HepG2 (cell line): ENCODE results near the gene LYPD6B. TPM values are rescaled to one million over a fixed set of nuclear protein-coding genes. Genes with fewer than 3 reads are reported as not detected.

Experiments
- ATAC-seq: fragments of 200-7000 bp; cut with Tn5 transposase; 3 replicates; pipeline ENCODE4 v1.9.1; 2020; ENCODE audit warnings: mild to moderate bottlenecking, moderate library complexity
- BruUV-seq: library from RNA; stranded (reverse); fragments of 400-500 nt; replicated peaks from 2 replicates; lab custom pipeline; 2021; lab: Mats Ljungman, UMichigan
- CTCF ChIA-PET: fragments of 300-600 bp; formaldehyde crosslinking; extraction: SDS; loops from one replicate; lab custom pipeline; 2021; ENCODE audit warnings: low total read pairs, inconsistent platforms, low intra/inter-chr PET ratio; lab: Yijun Ruan, JAX
- POLR2A ChIA-PET: fragments of 350-600 bp; sonication (Branson Sonifier 250); formaldehyde crosslinking; loops from one replicate; lab custom pipeline; 2020; ENCODE audit warnings: antibody characterized with exemption, inconsistent platforms; lab: Yijun Ruan, JAX
- DNase-seq: peaks from one replicate; pipeline ENCODE4 v3.0.0-alpha.2; 2015; ENCODE audit warnings: low spot score
- FAIRE-seq: peaks from 3 replicates; lab custom pipeline; 2011; peaks lifted over from hg19 to GRCh38; lab: Jason Lieb, UNC
- H2AFZ ChIP-seq: one replicate; pipeline ENCODE4 v1.6.1; 2011; ENCODE audit warnings: low read length, inconsistent platforms
- H3K27ac ChIP-seq: fragments of 300-600 bp; 3 replicates; pipeline ENCODE4 v1.8.0; 2011; ENCODE audit warnings: mixed run types, mild to moderate bottlenecking, mixed read lengths, low read length, inconsistent platforms; ENCODE audit not compliant: insufficient read depth; ENCODE audit errors: extremely low read length
- H3K27me3 ChIP-seq, 2 experiments: fragments of 200-600 bp in 1 of 2; 2 replicates in 1 of 2; 3 replicates in 1 of 2; pipeline versions ENCODE4 v1.6.0 to v1.8.0; 2011; ENCODE audit warnings: low read length in 2 of 2, mild to moderate bottlenecking in 2 of 2, moderate library complexity in 2 of 2, inconsistent platforms in 1 of 2; ENCODE audit not compliant: insufficient read depth in 2 of 2, control insufficient read depth in 1 of 2
- H3K36me3 ChIP-seq, 2 experiments: fragments of 200-600 bp in 1 of 2; replicated peaks in 1 of 2; 2 replicates in 1 of 2; 3 replicates in 1 of 2; pipeline versions ENCODE4 v1.5.1 to v1.8.0; 2011; ENCODE audit warnings: low read length in 2 of 2, inconsistent platforms in 1 of 2; ENCODE audit not compliant: insufficient read depth in 2 of 2, control insufficient read depth in 1 of 2
- H3K4me1 ChIP-seq: 2 replicates; pipeline ENCODE4 v1.5.1; 2012; ENCODE audit warnings: low read length, inconsistent platforms; ENCODE audit not compliant: insufficient read depth
- H3K4me2 ChIP-seq: 2 replicates; pipeline ENCODE4 v1.6.0; 2011; ENCODE audit warnings: low read depth, low read length, inconsistent platforms
- H3K4me3 ChIP-seq, 3 experiments: fragments of 200-600 bp in 1 of 3; sonication (generic), shearing (Covaris generic) in 1 of 3; replicated peaks in 1 of 3; 2 replicates each; pipeline ENCODE4 v1.5.1; 2011 to 2016; ENCODE audit warnings: low read length in 3 of 3, inconsistent platforms in 2 of 3, low read depth in 2 of 3, mild to moderate bottlenecking in 2 of 3, control low read depth in 1 of 3, mixed read lengths in 1 of 3; ENCODE audit not compliant: insufficient read depth in 1 of 3
- H3K79me2 ChIP-seq: one replicate; pipeline ENCODE4 v1.6.1; 2011; ENCODE audit warnings: low read length, inconsistent platforms; ENCODE audit not compliant: insufficient read depth
- H3K9ac ChIP-seq: 2 replicates; pipeline ENCODE4 v1.6.0; 2011; ENCODE audit warnings: mild to moderate bottlenecking, low read depth, low read length, inconsistent platforms; ENCODE audit not compliant: insufficient read depth
- H3K9me3 ChIP-seq: 2 replicates; pipeline ENCODE4 v1.5.1; 2012; ENCODE audit warnings: mild to moderate bottlenecking, low read length
- H4K20me1 ChIP-seq: 2 replicates; pipeline ENCODE4 v1.6.0; 2011; ENCODE audit warnings: inconsistent platforms, mild to moderate bottlenecking, low read length, moderate library complexity; ENCODE audit not compliant: insufficient read depth
- BORCS8-MEF2B ChIP-seq: sonication (generic); formaldehyde crosslinking; IDR thresholded peaks from 2 replicates; pipeline ENCODE4 v1.8.0; 2022; ENCODE audit warnings: mild to moderate bottlenecking, missing genetic modification reagents
- DMAP1 ChIP-seq: IDR thresholded peaks from 2 replicates; pipeline ENCODE4 v1.6.1; 2016
- GZF1 ChIP-seq: sonication (generic); formaldehyde crosslinking; IDR thresholded peaks from 2 replicates; pipeline ENCODE4 v1.5.1; 2020; ENCODE audit warnings: mild to moderate bottlenecking, missing genetic modification reagents
- NFYC ChIP-seq: IDR thresholded peaks from 2 replicates; pipeline ENCODE4 v1.6.1; 2016; ENCODE audit warnings: missing genetic modification reagents, missing compliant biosample characterization
- POLR2A ChIP-seq, 2 experiments: IDR thresholded peaks; 2 replicates each; pipeline ENCODE4 v1.6.1; 2011; ENCODE audit warnings: low read depth in 2 of 2, low read length in 2 of 2, mild to moderate bottlenecking in 1 of 2, moderate library complexity in 1 of 2; ENCODE audit not compliant: insufficient read depth in 1 of 2
- RARA ChIP-seq: IDR thresholded peaks from 2 replicates; pipeline ENCODE4 v1.6.1; 2016; ENCODE audit warnings: missing genetic modification reagents, missing compliant biosample characterization
- RARG ChIP-seq: sonication (generic); formaldehyde crosslinking; IDR thresholded peaks from 2 replicates; pipeline ENCODE4 v1.4.0; 2020; ENCODE audit warnings: low read depth, mild to moderate bottlenecking, missing genetic modification reagents
- ZIK1 ChIP-seq: sonication (generic); formaldehyde crosslinking; IDR thresholded peaks from 2 replicates; pipeline ENCODE4 v1.5.0; 2020; ENCODE audit warnings: mild to moderate bottlenecking, low read depth, missing genetic modification reagents, borderline replicate concordance
- ZNF354B ChIP-seq: sonication (generic); formaldehyde crosslinking; IDR thresholded peaks from 2 replicates; pipeline ENCODE4 v1.8.0; 2022; ENCODE audit warnings: mild to moderate bottlenecking, missing genetic modification reagents
- ZNF674 ChIP-seq: sonication (generic); formaldehyde crosslinking; IDR thresholded peaks from 2 replicates; pipeline ENCODE4 v1.5.0; 2020; ENCODE audit warnings: low read depth, mild to moderate bottlenecking, missing genetic modification reagents
- ZSCAN30 ChIP-seq: sonication (generic); formaldehyde crosslinking; IDR thresholded peaks from 2 replicates; pipeline ENCODE4 v1.5.0; 2020; ENCODE audit warnings: mild to moderate bottlenecking, missing genetic modification reagents
- WGBS: methylation state at CpG from one replicate; pipeline ENCODE4 v1.1.6; 2017; ENCODE audit warnings: low lambda C conversion rate; 5-methylcytosine and 5-hydroxymethylcytosine counted together
- in situ Hi-C: cut with HindIII; loops from 2 replicates; pipeline ENCODE4 v1.10.0; 2017; ENCODE audit warnings: low pct_unique_long_range_greater_than_20kb; ENCODE audit not compliant: extremely low pct_ligation_motif_present
- intact Hi-C: fragments of 100-400 bp; cut with micrococcal nuclease; formaldehyde crosslinking; loops from one replicate; pipeline ENCODE4 v1.10.0; 2022; ENCODE audit not compliant: unreplicated experiment
- polyA plus RNA-seq, 8 experiments: library from polyadenylated mRNA; depleted of rRNA in 3 of 8; stranded (reverse) in 7 of 8; unstranded in 1 of 8; fragments of >200 nt; fragmentation: Illumina TruSeq in 4 of 8; extraction: Trizol in 4 of 8; gene quantifications; 2 replicates each; pipeline versions ENCODE4 v1.2.1 to v1.2.3, GENCODE V29; 2011 to 2016; ENCODE audit warnings: low read depth in 4 of 8, missing spikeins in 1 of 8, mixed read lengths in 1 of 8; ENCODE audit not compliant: insufficient read depth in 1 of 8
- total RNA-seq, 5 experiments: library from RNA; depleted of rRNA; stranded (reverse); fragments of >200 nt; fragmentation: Illumina TruSeq; extraction: Trizol; gene quantifications; 2 replicates each; pipeline ENCODE4 v1.2.3, GENCODE V29; 2016; ENCODE audit warnings: low read depth in 1 of 5
- TF ChIP-seq, protein P1 (sequence below): IDR thresholded peaks from 2 replicates; pipeline ENCODE4 v1.6.1; 2016
- TF ChIP-seq, protein P2 (sequence below), 2 experiments: sonication (generic) in 1 of 2; formaldehyde crosslinking in 1 of 2; IDR thresholded peaks; 2 replicates each; pipeline versions ENCODE4 v1.4.0 to v1.6.1; 2016 to 2020; ENCODE audit warnings: borderline replicate concordance in 1 of 2, low read depth in 1 of 2, mild to moderate bottlenecking in 1 of 2, missing genetic modification reagents in 1 of 2

LYPD6B gene
- total and polyA plus RNA-seq, 2 of the 13 experiments (the other 11 are each of a cell fraction or from before 2014, with no cell fraction given) = not detected

DNA sequence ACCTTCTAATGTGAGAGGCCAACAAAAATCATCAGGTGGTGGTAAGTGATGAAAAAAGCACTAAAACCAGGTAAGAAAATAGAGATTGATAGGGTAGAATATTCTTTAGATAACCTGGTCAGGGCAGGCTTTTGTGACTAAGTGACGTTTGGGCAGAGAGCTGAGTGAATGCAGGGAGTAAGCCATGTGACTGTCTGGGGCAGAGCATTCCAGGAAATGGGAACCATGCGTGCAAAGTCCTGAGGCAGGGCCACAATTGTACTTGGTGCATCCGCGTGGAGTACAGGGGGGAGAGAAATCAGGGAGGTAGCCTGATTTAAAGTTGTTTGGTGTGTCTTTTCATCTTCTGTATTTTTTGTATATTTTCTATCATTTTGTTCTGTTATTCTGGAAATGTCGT is 102.5 kb downstream of the LYPD6B start (continued):
- TF ChIP-seq, protein P1, sequence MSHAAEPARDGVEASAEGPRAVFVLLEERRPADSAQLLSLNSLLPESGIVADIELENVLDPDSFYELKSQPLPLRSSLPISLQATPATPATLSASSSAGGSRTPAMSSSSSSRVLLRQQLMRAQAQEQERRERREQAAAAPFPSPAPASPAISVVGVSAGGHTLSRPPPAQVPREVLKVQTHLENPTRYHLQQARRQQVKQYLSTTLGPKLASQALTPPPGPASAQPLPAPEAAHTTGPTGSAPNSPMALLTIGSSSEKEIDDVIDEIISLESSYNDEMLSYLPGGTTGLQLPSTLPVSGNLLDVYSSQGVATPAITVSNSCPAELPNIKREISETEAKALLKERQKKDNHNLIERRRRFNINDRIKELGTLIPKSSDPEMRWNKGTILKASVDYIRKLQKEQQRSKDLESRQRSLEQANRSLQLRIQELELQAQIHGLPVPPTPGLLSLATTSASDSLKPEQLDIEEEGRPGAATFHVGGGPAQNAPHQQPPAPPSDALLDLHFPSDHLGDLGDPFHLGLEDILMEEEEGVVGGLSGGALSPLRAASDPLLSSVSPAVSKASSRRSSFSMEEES (CRISPR knock-in tag) = no peak
- TF ChIP-seq RARG (CRISPR knock-in tag) (no peak), DMAP1 (no peak), POLR2A (IDR thresholded peaks at IDR 0.05; ENCODE audit: insufficient read depth in 1 of 2, low read depth in 2 of 2, low read length in 2 of 2) (no peak)
- TF ChIP-seq, all 625 proteins: peak for 0

DNA sequence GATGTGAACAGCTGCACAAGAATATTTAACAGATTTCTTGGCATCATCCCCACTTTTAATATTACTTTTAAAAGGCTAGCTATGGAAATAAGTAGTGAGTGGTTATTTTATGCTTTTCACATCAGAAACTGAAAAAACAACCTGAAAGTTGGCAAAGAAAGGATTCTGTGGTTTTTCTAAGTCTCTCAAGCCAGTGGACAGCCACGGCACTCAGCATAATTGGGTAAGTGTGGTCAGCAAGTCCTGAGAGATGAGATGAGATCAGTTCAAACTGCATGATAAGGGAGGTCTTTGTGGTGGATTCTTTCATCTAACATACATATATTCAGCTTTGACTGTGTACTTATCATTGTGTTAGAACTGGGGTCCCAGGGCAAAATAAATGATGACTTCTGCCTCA is 105.2 kb downstream of the LYPD6B start:
- no peak overlapping the region for H3K27ac ChIP-seq
- no peaks in the 10 kb centered on the region for H3K4me1 ChIP-seq
- in situ Hi-C loops (no loop called here), intact Hi-C loops (no loop called here)
- ChIA-PET CTCF (no interaction called here), POLR2A (no interaction called here)
- no peak overlapping the region for H3K4me3 ChIP-seq
- TF ChIP-seq ZNF354B (CRISPR knock-in tag) (no peak), ZSCAN30 (CRISPR knock-in tag) (no peak), GZF1 (CRISPR knock-in tag) (no peak), RARA (CRISPR knock-in tag) (no peak), BORCS8-MEF2B (CRISPR knock-in tag) (no peak), ZNF674 (CRISPR knock-in tag) (no peak), NFYC (CRISPR knock-in tag) (no peak), ZIK1 (CRISPR knock-in tag) (no peak)
- TF ChIP-seq, protein P2, sequence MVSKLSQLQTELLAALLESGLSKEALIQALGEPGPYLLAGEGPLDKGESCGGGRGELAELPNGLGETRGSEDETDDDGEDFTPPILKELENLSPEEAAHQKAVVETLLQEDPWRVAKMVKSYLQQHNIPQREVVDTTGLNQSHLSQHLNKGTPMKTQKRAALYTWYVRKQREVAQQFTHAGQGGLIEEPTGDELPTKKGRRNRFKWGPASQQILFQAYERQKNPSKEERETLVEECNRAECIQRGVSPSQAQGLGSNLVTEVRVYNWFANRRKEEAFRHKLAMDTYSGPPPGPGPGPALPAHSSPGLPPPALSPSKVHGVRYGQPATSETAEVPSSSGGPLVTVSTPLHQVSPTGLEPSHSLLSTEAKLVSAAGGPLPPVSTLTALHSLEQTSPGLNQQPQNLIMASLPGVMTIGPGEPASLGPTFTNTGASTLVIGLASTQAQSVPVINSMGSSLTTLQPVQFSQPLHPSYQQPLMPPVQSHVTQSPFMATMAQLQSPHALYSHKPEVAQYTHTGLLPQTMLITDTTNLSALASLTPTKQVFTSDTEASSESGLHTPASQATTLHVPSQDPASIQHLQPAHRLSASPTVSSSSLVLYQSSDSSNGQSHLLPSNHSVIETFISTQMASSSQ (IDR thresholded peaks at IDR 0.05; ENCODE audit: low read depth) = no peak
- TF ChIP-seq, protein P2 (CRISPR knock-in tag; IDR thresholded peaks at IDR 0.05; ENCODE audit: borderline replicate concordance) = no peak
- no peak for DNase-seq
- no peak for FAIRE-seq
- WGBS = 6% methylated on average over 1 of the region's 1 CpG
- no peaks in the 10 kb centered on the region for H3K79me2 ChIP-seq
- H3K9ac ChIP-seq = no peak overlapping the region
- H4K20me1 ChIP-seq = no peaks in the 10 kb centered on the region
- H3K36me3 ChIP-seq = no peaks in the 10 kb centered on the region
- H3K9me3 ChIP-seq = no peaks in the 10 kb centered on the region
- no peak for ATAC-seq
- no TSS peak for BruUV-seq
- no peak overlapping the region for H3K4me2 ChIP-seq
- H3K27me3 ChIP-seq = 0 out of 5 replicates have a peak, but pooled peaks cover 0 to 7% of the 10 kb centered on the region in 2 experiments
- no peak overlapping the region for H2AFZ ChIP-seq
